HCT116 (cell line): ENCODE results near the gene HAPLN3. TPM values are rescaled to one million over a fixed set of nuclear protein-coding genes. Genes with fewer than 3 reads are reported as not detected.
"Not testable (repeated sequence)": the region's sequence is repeated elsewhere in the genome, so short reads cannot be mapped to it uniquely, and the experiment has no call there.

ENCODE experiments used
- ATAC-seq: fragments of 200-7000 bp; cut with Tn5 transposase; 2 replicates; pipeline ENCODE4 v1.9.1; 2020; ENCODE audit warnings: mild to moderate bottlenecking, moderate library complexity
- BruUV-seq: library from RNA; stranded (reverse); fragments of 400-500 nt; replicated peaks from 2 replicates; lab custom pipeline; 2021; lab: Mats Ljungman, UMichigan
- CTCF ChIA-PET: fragments of 300-600 bp; sonication (Branson Sonifier 250); formaldehyde crosslinking; loops from one replicate; lab custom pipeline; 2021; ENCODE audit warnings: antibody characterized with exemption; lab: Charles Lee
- POLR2A ChIA-PET: fragments of 300-600, 350-600 bp; sonication (Branson Sonifier 250); formaldehyde crosslinking; loops from one replicate; lab custom pipeline; 2021; ENCODE audit warnings: antibody characterized with exemption; lab: Charles Lee
- RAD21 ChIA-PET, 2 experiments: fragments of 300-600 bp; sonication (Branson Sonifier 250); formaldehyde crosslinking; loops; one replicate each; lab custom pipeline; 2023; ENCODE audit warnings: low total read pairs in 2 of 2; ENCODE audit not compliant: uncharacterized antibody in 2 of 2, unreplicated experiment in 2 of 2, low non-redundant PET in 1 of 2; lab: Charles Lee
- DNase-seq: peaks from one replicate; pipeline ENCODE4 v3.0.0-alpha.2; 2010; ENCODE audit warnings: low read depth, low spot score
- H2AFZ ChIP-seq: fragments of 200-600 bp; shearing (Covaris generic), sonication (generic); 2 replicates; pipeline ENCODE4 v1.6.1; 2017; ENCODE audit warnings: low read depth, mixed run types, mixed read lengths, antibody characterized with exemption, low read length; ENCODE audit not compliant: poor library complexity, severe bottlenecking
- H3K27ac ChIP-seq: 2 replicates; pipeline ENCODE4 v1.5.1; 2012; ENCODE audit warnings: low read depth, low read length
- H3K27me3 ChIP-seq: fragments of 200-600 bp; sonication (generic); 2 replicates; pipeline ENCODE4 v1.6.1; 2016; ENCODE audit warnings: mixed run types, low read length, mixed read lengths; ENCODE audit not compliant: insufficient read depth
- H3K36me3 ChIP-seq, 2 experiments: fragments of 200-500 bp in 1 of 2; fragments of 200-600 bp in 1 of 2; sonication (Bioruptor generic) in 1 of 2; sonication (generic) in 1 of 2; 2 replicates each; pipeline versions ENCODE4 v1.5.1 to v1.6.1; 2014 to 2016; ENCODE audit warnings: low read length in 2 of 2, inconsistent platforms in 1 of 2, mixed read lengths in 1 of 2, mixed run types in 1 of 2; ENCODE audit not compliant: insufficient read depth in 2 of 2, control insufficient read depth in 1 of 2
- H3K4me1 ChIP-seq, 2 experiments: fragments of 200-600 bp in 1 of 2; sonication (generic) in 1 of 2; 2 replicates each; pipeline versions ENCODE4 v1.5.1 to v1.6.1; 2012 to 2017; ENCODE audit warnings: low read length in 2 of 2, inconsistent platforms in 1 of 2, mild to moderate bottlenecking in 1 of 2, mixed read lengths in 1 of 2, mixed run types in 1 of 2, moderate library complexity in 1 of 2; ENCODE audit not compliant: insufficient read depth in 2 of 2, control insufficient read depth in 1 of 2
- H3K4me2 ChIP-seq: fragments of 200-600 bp; sonication (generic); 2 replicates; pipeline ENCODE4 v1.6.1; 2017; ENCODE audit warnings: mixed run types, low read length, mixed read lengths
- H3K4me3 ChIP-seq, 2 experiments: fragments of 200-600 bp in 1 of 2; sonication (generic) in 1 of 2; replicated peaks in 1 of 2; 2 replicates each; pipeline ENCODE4 v1.5.1; 2011 to 2016; ENCODE audit warnings: low read length in 2 of 2, control low read depth in 1 of 2, low read depth in 1 of 2, mild to moderate bottlenecking in 1 of 2, mixed read lengths in 1 of 2, mixed run types in 1 of 2
- H3K79me2 ChIP-seq: fragments of 200-600 bp; sonication (generic); 2 replicates; pipeline ENCODE4 v1.6.1; 2017; ENCODE audit warnings: mild to moderate bottlenecking, mixed run types, low read length, moderate library complexity, mixed read lengths; ENCODE audit not compliant: insufficient read depth
- H3K9ac ChIP-seq: fragments of 200-600 bp; sonication (generic); 2 replicates; pipeline ENCODE4 v1.6.1; 2016; ENCODE audit warnings: low read length, mixed read lengths
- H3K9me2 ChIP-seq: fragments of 200-600 bp; sonication (generic), shearing (Covaris generic); 2 replicates; pipeline ENCODE4 v1.6.1; 2017; ENCODE audit warnings: mixed run types, mild to moderate bottlenecking, moderate library complexity; ENCODE audit not compliant: insufficient read depth
- H3K9me3 ChIP-seq, 2 experiments: fragments of 200-500 bp in 1 of 2; fragments of 200-600 bp in 1 of 2; sonication (Bioruptor generic) in 1 of 2; sonication (generic) in 1 of 2; 2 replicates each; pipeline ENCODE4 v1.6.1; 2014 to 2017; ENCODE audit warnings: low read length in 2 of 2, mixed read lengths in 2 of 2, inconsistent platforms in 1 of 2, low read depth in 1 of 2, mild to moderate bottlenecking in 1 of 2, mixed run types in 1 of 2, moderate library complexity in 1 of 2; ENCODE audit not compliant: control insufficient read depth in 1 of 2, insufficient read depth in 1 of 2
- H4K20me1 ChIP-seq: fragments of 200-600 bp; sonication (generic), shearing (Covaris generic); 2 replicates; pipeline ENCODE4 v1.6.1; 2017; ENCODE audit warnings: mixed run types, mild to moderate bottlenecking, moderate library complexity; ENCODE audit not compliant: insufficient read depth
- CBX3 ChIP-seq: IDR thresholded peaks from 2 replicates; pipeline ENCODE4 v1.6.1; 2012; ENCODE audit warnings: low read depth
- CEBPB ChIP-seq: IDR thresholded peaks from 2 replicates; pipeline ENCODE4 v1.6.1; 2012; ENCODE audit warnings: low read depth
- CTCF ChIP-seq, 3 experiments: fragments of 200-600 bp in 1 of 3; sonication (generic) in 1 of 3; IDR thresholded peaks in 2 of 3; conservative IDR thresholded peaks in 1 of 3; 2 replicates each; pipeline ENCODE4 v1.5.1; 2012 to 2017; ENCODE audit warnings: low read depth in 2 of 3, low read length in 2 of 3, antibody characterized with exemption in 1 of 3, borderline replicate concordance in 1 of 3, control low read depth in 1 of 3, mild to moderate bottlenecking in 1 of 3, mixed read lengths in 1 of 3, mixed run types in 1 of 3, moderate library complexity in 1 of 3; ENCODE audit not compliant: insufficient read depth in 1 of 3
- EGR1 ChIP-seq: IDR thresholded peaks from 2 replicates; pipeline ENCODE4 v1.6.1; 2012; ENCODE audit warnings: low read depth
- ELF1 ChIP-seq: IDR thresholded peaks from 2 replicates; pipeline ENCODE4 v1.6.1; 2012; ENCODE audit warnings: low read depth, borderline replicate concordance
- FOSL1 ChIP-seq: IDR thresholded peaks from 2 replicates; pipeline ENCODE4 v1.6.1; 2012; ENCODE audit warnings: low read depth
- POLR2A ChIP-seq: IDR thresholded peaks from 2 replicates; pipeline ENCODE4 v1.7.0; 2011; ENCODE audit warnings: borderline replicate concordance; ENCODE audit not compliant: insufficient read depth, insufficient read length; ENCODE audit errors: extremely low read depth
- POLR2AphosphoS5 ChIP-seq: IDR thresholded peaks from 2 replicates; pipeline ENCODE4 v1.6.1; 2011; ENCODE audit warnings: mild to moderate bottlenecking, low read depth, low read length, moderate library complexity
- RAD21 ChIP-seq: IDR thresholded peaks from 2 replicates; pipeline ENCODE4 v1.6.1; 2012; ENCODE audit warnings: low read depth, mild to moderate bottlenecking
- SP1 ChIP-seq: IDR thresholded peaks from 2 replicates; pipeline ENCODE4 v1.6.1; 2012; ENCODE audit warnings: low read depth
- TCF7L2 ChIP-seq: IDR thresholded peaks from 2 replicates; pipeline ENCODE4 v1.7.0; 2011; ENCODE audit warnings: borderline replicate concordance, inconsistent platforms; ENCODE audit not compliant: insufficient read depth, insufficient read length; ENCODE audit errors: extremely low read depth
- ZFX ChIP-seq: fragments of 450-650 bp; IDR thresholded peaks from 2 replicates; pipeline ENCODE4 v1.6.1; 2017
- intact Hi-C: fragments of 100-400 bp; cut with micrococcal nuclease; formaldehyde crosslinking; loops from 2 replicates; pipeline ENCODE4 v1.10.0; 2022
- total RNA-seq: library from RNA; stranded (reverse); gene quantifications from one replicate; pipeline ENCODE4 v1.2.1, GENCODE V29; 2021; ENCODE audit not compliant: unreplicated experiment
- TF ChIP-seq, protein P1 (sequence below): IDR thresholded peaks from 2 replicates; pipeline ENCODE4 v1.6.1; 2012

Gene HAPLN3
- total RNA-seq, 1 experiment from 2014 or later: 10.9 TPM

DNA sequence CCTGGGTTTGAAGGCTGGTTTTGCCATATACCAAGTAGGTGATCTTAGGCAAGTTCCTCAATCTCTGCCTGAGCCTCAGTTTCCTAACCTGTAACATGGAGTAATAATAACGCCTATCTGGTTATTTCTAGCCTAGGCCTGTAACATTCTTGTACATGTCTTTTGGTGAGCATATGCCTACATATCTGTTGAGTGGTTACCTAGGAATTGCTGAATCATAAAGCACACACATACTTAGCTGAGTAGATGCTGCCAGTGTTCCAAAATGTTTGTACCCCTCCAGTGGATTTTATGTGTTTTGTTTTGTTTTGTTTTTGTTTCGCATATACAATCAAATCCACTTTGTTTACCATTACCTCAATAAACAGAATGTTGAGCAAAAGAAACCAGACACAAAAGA lies 35.2 kb upstream of the HAPLN3 start:
- CTCF ChIA-PET: no interaction called here
- Histone ChIP-seq H3K4me1 (peaks cover 5 to 7% of the 10 kb centered on the region in 2 experiments; a peak in 3 of 4 replicates), H4K20me1 (no peaks in the 10 kb centered on the region), H2AFZ (no peak overlapping the region), H3K4me2 (no peak overlapping the region), H3K79me2 (no peaks in the 10 kb centered on the region), H3K27ac (no peak overlapping the region), H3K9ac (no peak overlapping the region), H3K9me2 (peaks cover 3% of the 10 kb centered on the region; the same call in 1 of the 2 replicates), H3K9me3 (no peaks in the 10 kb centered on the region), H3K36me3 (no peaks in the 10 kb centered on the region), H3K27me3 (no peaks in the 10 kb centered on the region), H3K4me3 (no peak overlapping the region)
- RAD21 ChIA-PET: no interaction called here
- BruUV-seq: no TSS peak
- DNase-seq (no peak), ATAC-seq (no peak)
- intact Hi-C loops: no loop called here
- POLR2A ChIA-PET: no interaction called here
- no peak for TF ChIP-seq FOSL1
- no peak for TF ChIP-seq SP1
- no peak for TF ChIP-seq CEBPB
- no peak for TF ChIP-seq CTCF (IDR thresholded peaks at IDR 0.05 in 2 of 3, conservative IDR thresholded peaks at IDR 0.05 in 1 of 3; ENCODE audit: borderline replicate concordance in 1 of 3, insufficient read depth in 1 of 3, low read depth in 2 of 3, low read length in 2 of 3)
- TF ChIP-seq TCF7L2: no peak
- no peak for TF ChIP-seq CBX3
- TF ChIP-seq EGR1: no peak
- TF ChIP-seq RAD21: no peak
- TF ChIP-seq, protein P1, sequence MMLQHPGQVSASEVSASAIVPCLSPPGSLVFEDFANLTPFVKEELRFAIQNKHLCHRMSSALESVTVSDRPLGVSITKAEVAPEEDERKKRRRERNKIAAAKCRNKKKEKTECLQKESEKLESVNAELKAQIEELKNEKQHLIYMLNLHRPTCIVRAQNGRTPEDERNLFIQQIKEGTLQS: no peak
- no peak for TF ChIP-seq ELF1
- TF ChIP-seq ZFX: no peak
- TF ChIP-seq POLR2A: no peak
- no peak for TF ChIP-seq POLR2AphosphoS5

DNA sequence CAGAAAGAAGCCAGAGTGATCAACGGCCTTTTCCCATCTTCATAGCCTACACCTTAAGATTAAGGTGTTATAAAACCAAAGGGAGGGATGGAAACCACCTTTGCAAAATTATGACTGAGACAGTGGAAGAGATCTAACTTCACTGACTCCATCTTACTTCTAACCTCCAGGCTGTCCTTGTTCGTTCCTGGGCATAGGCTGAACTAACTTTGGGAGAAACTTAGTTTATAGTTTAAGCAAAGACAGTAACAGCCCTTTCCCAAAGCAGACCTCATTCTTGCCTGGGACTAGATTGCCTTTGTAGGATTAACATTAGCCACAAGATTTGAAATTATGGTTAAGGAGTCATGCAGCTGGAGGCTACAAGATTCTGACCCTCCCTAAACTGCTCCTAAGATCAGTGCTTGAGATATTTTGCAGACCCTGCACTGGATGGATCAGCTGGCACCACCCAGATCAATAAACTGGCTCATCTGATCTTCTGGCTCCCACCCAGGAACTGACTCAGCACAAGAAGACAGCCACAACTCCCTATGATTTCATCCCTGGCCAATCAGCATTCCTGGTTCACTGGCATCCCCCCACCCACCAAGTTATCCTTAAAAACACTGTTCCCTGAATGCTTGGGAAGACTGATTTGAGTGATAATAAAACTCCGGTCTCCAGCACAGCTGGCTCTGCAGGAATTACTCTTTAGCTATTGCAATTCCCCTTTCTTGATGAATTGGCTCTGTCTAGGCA lies 34.2 kb upstream of the HAPLN3 start:
- H3K9ac ChIP-seq, POLR2A ChIA-PET, H3K79me2 ChIP-seq, intact Hi-C loops, H3K27ac ChIP-seq, H3K36me3 ChIP-seq, RAD21 ChIA-PET, H3K4me1 ChIP-seq, H3K9me3 ChIP-seq, DNase-seq, H3K4me3 ChIP-seq, BruUV-seq, H3K9me2 ChIP-seq, H4K20me1 ChIP-seq, H3K27me3 ChIP-seq, H2AFZ ChIP-seq, H3K4me2 ChIP-seq: not testable (repeated sequence)
- ATAC-seq: peak; percentile 65
- CTCF ChIA-PET: interaction anchor here (0.8 kb wide), 1 partner anchor 24 kb away, joined by 3 read pairs; no protein-coding TSS in a partner anchor

DNA sequence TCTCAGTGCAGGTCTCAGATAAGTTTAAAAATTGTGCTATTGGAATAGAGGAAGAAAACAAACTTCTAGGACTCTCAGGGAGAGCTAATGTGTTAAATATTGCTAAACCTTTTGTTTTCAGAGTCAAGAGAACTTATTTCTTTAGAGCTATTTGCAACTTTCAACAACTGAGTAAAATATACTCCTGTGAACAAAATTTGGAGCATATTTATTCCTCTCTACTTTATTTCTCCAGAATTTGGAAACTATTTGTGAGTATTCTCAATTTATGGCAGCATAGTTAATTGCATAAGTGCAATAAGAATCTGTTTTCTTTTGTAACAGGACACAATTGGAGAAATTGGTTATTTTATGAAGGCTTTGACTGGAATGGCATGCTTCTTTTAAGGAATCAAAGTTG lies 32.8 kb upstream of the HAPLN3 start:
- H3K9me2 ChIP-seq, H3K27ac ChIP-seq, RAD21 ChIA-PET, H2AFZ ChIP-seq, H3K36me3 ChIP-seq, H3K9me3 ChIP-seq, H3K9ac ChIP-seq, H3K4me3 ChIP-seq, H3K27me3 ChIP-seq, H3K4me1 ChIP-seq, intact Hi-C loops, H3K4me2 ChIP-seq, ATAC-seq, POLR2A ChIA-PET, H3K79me2 ChIP-seq, H4K20me1 ChIP-seq, BruUV-seq, CTCF ChIA-PET, DNase-seq: not testable (repeated sequence)
